ENCODE results near the gene ST7L. TPM values are rescaled to one million over a fixed set of nuclear protein-coding genes. Genes with fewer than 3 reads are reported as not detected.
A peak's percentile ranks its signal among the peaks of the same experiment; 100 is the strongest.

The ST7L gene
- total RNA-seq, 1 experiment from 2014 or later = 18.0 TPM

GRCh38 chr1:112508278-112509004 lies 110.5 kb downstream of the ST7L start, which contains the start of gene WNT2B (continued):
- TF ChIP-seq CTCF (IDR thresholded peaks at IDR 0.05) (no peak), SMAD4 (CRISPR knock-in tag; IDR thresholded peaks at IDR 0.05) (no peak), ZNF317 (CRISPR knock-in tag; IDR thresholded peaks at IDR 0.05; ENCODE audit: borderline replicate concordance, low read depth) (no peak), TCF7 (CRISPR knock-in tag; IDR thresholded peaks at IDR 0.05; ENCODE audit: low read depth) (peak; percentile 53; the same call in 1 of the 2 replicates), EMX1 (CRISPR knock-in tag; IDR thresholded peaks at IDR 0.05) (no peak), OVOL2 (CRISPR knock-in tag; IDR thresholded peaks at IDR 0.05; ENCODE audit: borderline replicate concordance) (no peak), FOXP4 (CRISPR knock-in tag; IDR thresholded peaks at IDR 0.05) (0 out of 2 replicates have a peak, but pooled peaks have one; percentile 53), KAT7 (CRISPR knock-in tag; IDR thresholded peaks at IDR 0.05; ENCODE audit: borderline replicate concordance) (0 out of 2 replicates have a peak, but pooled peaks have one; percentile 55), E2F5 (CRISPR knock-in tag; IDR thresholded peaks at IDR 0.05) (peak; percentile 42), TP53 (CRISPR knock-in tag; IDR thresholded peaks at IDR 0.05) (0 out of 2 replicates have a peak, but pooled peaks have one; percentile 27), GTF2I (CRISPR knock-in tag; conservative IDR thresholded peaks at IDR 0.05) (peak; percentile 85), PRRX2 (CRISPR knock-in tag; IDR thresholded peaks at IDR 0.05) (no peak), ZNF263 (CRISPR knock-in tag; IDR thresholded peaks at IDR 0.05; ENCODE audit: low read depth) (no peak), JUN (CRISPR knock-in tag; IDR thresholded peaks at IDR 0.05) (no peak), CBFB (CRISPR knock-in tag; IDR thresholded peaks at IDR 0.05; ENCODE audit: low read depth) (no peak), ZNF219 (CRISPR knock-in tag; IDR thresholded peaks at IDR 0.05; ENCODE audit: borderline replicate concordance) (0 out of 2 replicates have a peak, but pooled peaks have one; percentile 61), ARID4B (CRISPR knock-in tag; IDR thresholded peaks at IDR 0.05; ENCODE audit: borderline replicate concordance) (0 out of 2 replicates have a peak, but pooled peaks have one; percentile 52), GABPB1 (CRISPR knock-in tag; IDR thresholded peaks at IDR 0.05) (no peak), TEAD1 (CRISPR knock-in tag; IDR thresholded peaks at IDR 0.05) (0 out of 2 replicates have a peak, but pooled peaks have one; percentile 4), FOXK1 (CRISPR knock-in tag; IDR thresholded peaks at IDR 0.05) (peak; percentile 45; the same call in 1 of the 2 replicates)
- TF ChIP-seq, protein P1, sequence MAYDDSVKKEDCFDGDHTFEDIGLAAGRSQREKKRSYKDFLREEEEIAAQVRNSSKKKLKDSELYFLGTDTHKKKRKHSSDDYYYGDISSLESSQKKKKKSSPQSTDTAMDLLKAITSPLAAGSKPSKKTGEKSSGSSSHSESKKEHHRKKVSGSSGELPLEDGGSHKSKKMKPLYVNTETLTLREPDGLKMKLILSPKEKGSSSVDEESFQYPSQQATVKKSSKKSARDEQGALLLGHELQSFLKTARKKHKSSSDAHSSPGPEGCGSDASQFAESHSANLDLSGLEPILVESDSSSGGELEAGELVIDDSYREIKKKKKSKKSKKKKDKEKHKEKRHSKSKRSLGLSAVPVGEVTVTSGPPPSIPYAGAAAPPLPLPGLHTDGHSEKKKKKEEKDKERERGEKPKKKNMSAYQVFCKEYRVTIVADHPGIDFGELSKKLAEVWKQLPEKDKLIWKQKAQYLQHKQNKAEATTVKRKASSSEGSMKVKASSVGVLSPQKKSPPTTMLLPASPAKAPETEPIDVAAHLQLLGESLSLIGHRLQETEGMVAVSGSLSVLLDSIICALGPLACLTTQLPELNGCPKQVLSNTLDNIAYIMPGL (CRISPR knock-in tag; IDR thresholded peaks at IDR 0.05) = 0 out of 2 replicates have a peak, but pooled peaks have one; percentile 10
- TF ChIP-seq, protein P2, sequence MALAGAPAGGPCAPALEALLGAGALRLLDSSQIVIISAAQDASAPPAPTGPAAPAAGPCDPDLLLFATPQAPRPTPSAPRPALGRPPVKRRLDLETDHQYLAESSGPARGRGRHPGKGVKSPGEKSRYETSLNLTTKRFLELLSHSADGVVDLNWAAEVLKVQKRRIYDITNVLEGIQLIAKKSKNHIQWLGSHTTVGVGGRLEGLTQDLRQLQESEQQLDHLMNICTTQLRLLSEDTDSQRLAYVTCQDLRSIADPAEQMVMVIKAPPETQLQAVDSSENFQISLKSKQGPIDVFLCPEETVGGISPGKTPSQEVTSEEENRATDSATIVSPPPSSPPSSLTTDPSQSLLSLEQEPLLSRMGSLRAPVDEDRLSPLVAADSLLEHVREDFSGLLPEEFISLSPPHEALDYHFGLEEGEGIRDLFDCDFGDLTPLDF (CRISPR knock-in tag; IDR thresholded peaks at IDR 0.05) = no peak
- TF ChIP-seq, protein P3, sequence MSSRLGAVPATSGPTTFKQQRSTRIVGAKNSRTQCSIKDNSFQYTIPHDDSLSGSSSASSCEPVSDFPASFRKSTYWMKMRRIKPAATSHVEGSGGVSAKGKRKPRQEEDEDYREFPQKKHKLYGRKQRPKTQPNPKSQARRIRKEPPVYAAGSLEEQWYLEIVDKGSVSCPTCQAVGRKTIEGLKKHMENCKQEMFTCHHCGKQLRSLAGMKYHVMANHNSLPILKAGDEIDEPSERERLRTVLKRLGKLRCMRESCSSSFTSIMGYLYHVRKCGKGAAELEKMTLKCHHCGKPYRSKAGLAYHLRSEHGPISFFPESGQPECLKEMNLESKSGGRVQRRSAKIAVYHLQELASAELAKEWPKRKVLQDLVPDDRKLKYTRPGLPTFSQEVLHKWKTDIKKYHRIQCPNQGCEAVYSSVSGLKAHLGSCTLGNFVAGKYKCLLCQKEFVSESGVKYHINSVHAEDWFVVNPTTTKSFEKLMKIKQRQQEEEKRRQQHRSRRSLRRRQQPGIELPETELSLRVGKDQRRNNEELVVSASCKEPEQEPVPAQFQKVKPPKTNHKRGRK (CRISPR knock-in tag; IDR thresholded peaks at IDR 0.05; ENCODE audit: borderline replicate concordance) = no peak

Data from WTC11 (cell line).